Epithelial cell of esophagus (primary cell): ENCODE measurements around the gene RAD54L.

Experiments
- DNase-seq: peaks from one replicate; pipeline ENCODE4 v3.0.0; 2010; ENCODE audit warnings: low read depth
- H3K4me3 ChIP-seq: 2 replicates; pipeline ENCODE4 v1.5.1; 2011; ENCODE audit warnings: mild to moderate bottlenecking, low read length, control low read depth
- CTCF ChIP-seq: IDR thresholded peaks from 2 replicates; pipeline ENCODE4 v1.5.1; 2011; ENCODE audit warnings: low read depth, mild to moderate bottlenecking, low read length, control low read depth, inconsistent platforms; ENCODE audit not compliant: insufficient read depth; ENCODE audit errors: missing control alignments

RAD54L gene

GRCh38 chr1:46205791-46206190 lies 41.8 kb upstream of the RAD54L start:
- no peak overlapping the region for H3K4me3 ChIP-seq
- TF ChIP-seq CTCF = no peak
- no peak for DNase-seq

GRCh38 chr1:46206399-46206798 lies 41.2 kb upstream of the RAD54L start:
- no peak overlapping the region for H3K4me3 ChIP-seq
- TF ChIP-seq CTCF = no peak
- DNase-seq = no peak

DNA sequence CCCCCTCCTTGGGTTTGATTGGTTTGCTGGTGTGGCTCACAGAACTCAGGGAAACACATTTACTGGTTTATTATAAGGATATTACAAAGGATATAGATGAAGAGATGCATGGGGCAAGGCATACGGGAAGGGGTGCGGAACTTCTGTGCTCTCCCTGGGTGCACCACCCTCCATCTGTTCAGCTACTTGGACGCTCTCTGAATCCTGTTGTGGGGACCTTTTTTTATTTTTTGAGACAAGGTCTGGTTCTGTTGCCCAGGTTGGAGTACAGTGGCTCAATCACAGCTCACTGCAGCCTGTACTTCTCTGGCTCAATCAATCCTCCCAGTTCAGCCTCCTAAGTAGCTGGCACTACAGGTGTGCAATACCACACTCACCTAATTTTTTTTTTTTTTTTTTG lies 37.0 kb upstream of the RAD54L start:
- DNase-seq = no peak
- TF ChIP-seq CTCF = no peak
- no peak overlapping the region for H3K4me3 ChIP-seq

GRCh38 chr1:46211051-46211450 lies 36.5 kb upstream of the RAD54L start:
- DNase-seq = no peak
- no peak overlapping the region for H3K4me3 ChIP-seq
- TF ChIP-seq CTCF = no peak

- no peak overlapping the region for H3K4me3 ChIP-seq
- DNase-seq = no peak
- TF ChIP-seq CTCF = no peak
Measured at GRCh38 chr1:46215504-46215903, 32.1 kb upstream of the RAD54L start.

GRCh38 chr1:46218443-46218842 lies 29.1 kb upstream of the RAD54L start:
- H3K4me3 ChIP-seq = no peak overlapping the region
- TF ChIP-seq CTCF = no peak
- peak; percentile 97 for DNase-seq
